Bone marrow (tissue), 2 donors: ENCODE data around the gene FOXL1.
"Not testable (repeated sequence)": the region's sequence is repeated elsewhere in the genome, so short reads cannot be mapped to it uniquely, and the experiment has no call there.

Experiments
- DNase-seq, 2 donors: peaks; one replicate each; lab custom pipeline; 2025; lab: John Stamatoyannopoulos, UW

FOXL1 gene

GRCh38 chr16:86581458-86581857 is 3.1 kb downstream of the FOXL1 start:
- DNase-seq, result no peak

DNA sequence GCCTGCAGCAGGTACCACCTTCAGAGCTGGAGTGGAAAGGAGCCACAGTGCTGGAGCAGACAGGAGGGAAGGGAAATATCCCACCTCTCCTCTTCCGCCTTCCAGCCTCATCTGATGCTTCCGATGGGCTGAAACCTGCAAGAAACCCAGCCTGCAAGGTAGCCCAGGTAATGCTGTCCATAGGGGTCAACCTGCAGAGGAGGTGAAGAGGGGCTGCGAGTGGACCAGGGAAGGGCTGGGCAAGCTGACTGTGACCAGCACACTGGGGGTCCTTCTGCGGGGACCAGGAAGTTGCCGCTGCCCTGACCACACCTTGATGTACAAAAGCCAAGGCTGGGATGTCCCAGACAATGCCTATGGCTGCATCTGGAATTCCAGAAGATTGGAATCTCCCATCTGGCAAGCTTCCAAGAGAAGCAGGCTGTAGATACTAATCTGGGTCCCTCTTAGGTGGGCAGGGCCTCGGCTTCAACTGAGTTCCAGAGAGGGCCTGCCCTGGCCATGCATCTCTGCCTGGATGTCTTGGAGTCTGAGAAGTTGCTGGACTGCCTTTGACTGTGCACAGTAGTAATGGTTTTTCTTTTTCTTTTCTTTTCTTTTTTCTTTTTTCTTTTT is 5.8 kb downstream of the FOXL1 start:
- DNase-seq, result no peak

DNA sequence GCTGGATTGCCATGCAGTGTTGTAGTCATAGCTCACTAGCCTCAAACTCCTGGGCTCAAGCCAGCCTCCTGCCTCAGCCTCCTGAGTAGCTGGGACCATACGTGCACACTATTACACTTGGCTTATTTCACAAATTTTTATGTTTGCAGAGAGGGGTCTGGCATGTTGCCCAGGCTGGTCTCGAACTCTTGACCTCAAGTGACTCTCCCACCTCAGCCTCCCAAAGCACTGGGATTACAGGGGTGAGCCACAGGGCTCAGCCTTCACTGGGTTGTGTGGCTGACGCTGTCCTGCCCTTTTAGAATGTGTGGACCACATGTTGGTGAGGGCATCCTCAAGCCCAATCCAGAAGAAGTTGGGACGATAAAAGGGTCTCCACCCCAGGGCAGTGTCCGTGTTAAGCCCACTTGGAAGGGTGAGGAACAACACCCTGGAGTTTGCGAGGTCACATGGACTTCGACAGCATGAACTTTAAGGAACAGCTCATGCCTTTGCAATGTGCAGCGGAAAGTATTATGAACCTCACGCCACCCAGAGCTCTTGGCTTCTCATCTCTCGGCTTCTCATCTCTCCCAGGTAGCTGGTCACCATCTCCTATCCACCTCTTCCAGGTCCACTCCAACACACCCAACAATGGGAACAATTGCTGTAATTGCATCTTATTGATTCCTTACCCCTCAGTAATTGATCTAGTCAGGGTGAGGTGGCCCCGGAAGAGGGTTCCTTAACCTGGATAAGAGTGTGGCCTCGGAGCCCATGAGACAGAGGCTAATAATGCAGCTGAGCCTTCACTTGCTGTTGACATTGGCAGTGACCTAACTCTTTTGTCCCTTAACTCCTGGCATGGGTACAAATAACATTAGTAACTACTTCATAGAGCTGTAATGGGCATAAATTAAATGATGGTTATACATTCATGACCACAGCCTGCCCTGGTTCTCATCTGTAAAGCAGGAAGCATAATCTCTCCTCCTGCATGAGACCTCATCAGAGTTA is 6.7 kb downstream of the FOXL1 start:
- no peak for DNase-seq

- no peak for DNase-seq
Measured at GRCh38 chr16:86585821-86586611, 7.7 kb downstream of the FOXL1 start.

- no peak for DNase-seq
Measured at GRCh38 chr16:86587487-86587886, 9.1 kb downstream of the FOXL1 start.

DNA sequence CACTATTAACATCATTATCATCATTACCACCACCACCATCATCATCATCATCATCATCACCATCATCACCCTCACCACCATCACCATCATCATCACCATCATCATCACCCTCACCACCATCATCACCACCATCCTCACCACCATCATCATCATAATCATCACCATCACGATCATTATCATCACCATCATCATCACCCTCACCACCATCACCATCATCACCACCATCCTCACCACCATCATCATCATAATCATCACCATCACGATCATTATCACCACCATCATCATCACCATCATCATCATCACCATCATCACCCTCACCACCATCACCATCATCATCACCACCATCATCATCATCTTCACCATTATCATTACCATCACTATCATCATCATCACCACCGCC is 9.6 kb downstream of the FOXL1 start:
- not testable (repeated sequence) for DNase-seq

- DNase-seq, result no peak
Measured at GRCh38 chr16:86590501-86591144, 12.3 kb downstream of the FOXL1 start.

DNA sequence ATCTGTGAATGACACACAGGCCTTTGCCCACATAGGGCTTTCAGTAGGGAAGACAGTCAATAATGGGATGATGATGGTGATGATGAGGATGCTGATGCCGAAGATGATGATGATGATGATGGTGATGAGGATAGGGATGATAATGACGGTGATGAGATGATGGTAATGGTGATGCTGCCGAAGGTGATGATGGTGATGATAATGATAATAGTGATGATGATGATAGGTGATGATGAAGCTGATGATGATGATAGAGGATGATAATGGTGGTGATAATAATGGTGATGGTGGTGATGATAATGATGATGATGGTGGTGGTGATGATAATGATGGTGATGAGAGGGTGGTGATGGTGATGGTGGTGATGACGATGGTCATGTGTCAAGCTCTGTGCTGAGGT is 12.9 kb downstream of the FOXL1 start:
- no peak for DNase-seq

- DNase-seq, result no peak
Measured at GRCh38 chr16:86593913-86594620, 15.7 kb downstream of the FOXL1 start.

DNA sequence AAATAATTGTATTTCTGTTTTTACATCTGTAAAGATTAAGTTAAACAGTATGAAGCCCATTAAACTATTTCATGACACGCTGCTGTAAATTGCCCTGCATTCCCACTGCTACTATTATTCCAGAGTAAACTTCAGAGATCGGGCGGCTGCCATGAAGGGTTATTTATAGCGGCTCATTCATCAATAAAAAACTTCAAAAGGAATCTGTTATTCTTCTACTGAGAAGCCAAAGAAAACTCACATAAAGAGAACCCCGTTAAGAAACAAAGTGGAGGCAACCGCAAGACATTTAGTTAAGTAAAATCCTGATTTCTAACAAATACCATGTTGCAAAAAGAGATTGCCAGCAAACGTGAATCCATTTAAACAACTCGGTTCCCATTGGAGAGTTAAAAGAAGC is 16.4 kb downstream of the FOXL1 start:
- DNase-seq, result no peak

GRCh38 chr16:86595983-86596605 is 17.7 kb downstream of the FOXL1 start:
- DNase-seq, result no peak

DNA sequence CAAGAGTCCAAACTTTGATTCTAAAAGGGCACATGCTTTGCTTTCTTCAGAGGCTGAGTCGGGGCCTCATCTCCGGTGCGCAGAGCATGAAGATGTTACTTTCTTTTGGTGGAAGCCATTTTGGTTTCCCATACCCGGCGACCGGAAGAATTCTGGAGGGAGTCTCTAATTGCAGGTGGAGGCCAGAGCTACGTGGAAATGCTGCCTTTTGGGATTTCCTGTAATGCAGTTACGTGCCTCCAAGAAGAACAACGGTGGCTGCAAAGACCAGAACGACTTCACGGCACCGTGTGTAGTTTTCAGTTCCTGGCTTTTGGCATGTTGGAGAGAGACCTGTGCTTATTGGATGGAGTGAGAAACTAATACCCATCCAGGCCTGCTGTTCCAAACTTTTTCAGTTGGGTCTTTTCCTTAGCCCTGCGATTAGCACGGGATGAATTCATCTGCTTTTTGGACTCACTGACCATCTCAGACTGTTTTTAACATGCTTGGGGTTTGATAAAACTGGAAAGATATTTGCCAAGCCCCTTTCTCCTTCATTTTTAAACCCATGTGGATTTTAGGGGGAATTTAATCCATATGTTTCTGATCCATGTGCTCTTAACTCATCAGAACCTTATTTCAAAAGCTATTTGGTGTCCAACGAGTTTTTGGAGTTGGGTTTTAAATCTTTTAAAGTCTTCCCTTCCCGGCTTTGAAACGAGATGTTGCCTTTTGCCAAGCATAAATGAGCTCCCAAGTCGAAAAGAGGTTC is 19.0 kb downstream of the FOXL1 start:
- DNase-seq, result no peak

- DNase-seq, result no peak
Measured at GRCh38 chr16:86597880-86598606, 19.7 kb downstream of the FOXL1 start.

DNA sequence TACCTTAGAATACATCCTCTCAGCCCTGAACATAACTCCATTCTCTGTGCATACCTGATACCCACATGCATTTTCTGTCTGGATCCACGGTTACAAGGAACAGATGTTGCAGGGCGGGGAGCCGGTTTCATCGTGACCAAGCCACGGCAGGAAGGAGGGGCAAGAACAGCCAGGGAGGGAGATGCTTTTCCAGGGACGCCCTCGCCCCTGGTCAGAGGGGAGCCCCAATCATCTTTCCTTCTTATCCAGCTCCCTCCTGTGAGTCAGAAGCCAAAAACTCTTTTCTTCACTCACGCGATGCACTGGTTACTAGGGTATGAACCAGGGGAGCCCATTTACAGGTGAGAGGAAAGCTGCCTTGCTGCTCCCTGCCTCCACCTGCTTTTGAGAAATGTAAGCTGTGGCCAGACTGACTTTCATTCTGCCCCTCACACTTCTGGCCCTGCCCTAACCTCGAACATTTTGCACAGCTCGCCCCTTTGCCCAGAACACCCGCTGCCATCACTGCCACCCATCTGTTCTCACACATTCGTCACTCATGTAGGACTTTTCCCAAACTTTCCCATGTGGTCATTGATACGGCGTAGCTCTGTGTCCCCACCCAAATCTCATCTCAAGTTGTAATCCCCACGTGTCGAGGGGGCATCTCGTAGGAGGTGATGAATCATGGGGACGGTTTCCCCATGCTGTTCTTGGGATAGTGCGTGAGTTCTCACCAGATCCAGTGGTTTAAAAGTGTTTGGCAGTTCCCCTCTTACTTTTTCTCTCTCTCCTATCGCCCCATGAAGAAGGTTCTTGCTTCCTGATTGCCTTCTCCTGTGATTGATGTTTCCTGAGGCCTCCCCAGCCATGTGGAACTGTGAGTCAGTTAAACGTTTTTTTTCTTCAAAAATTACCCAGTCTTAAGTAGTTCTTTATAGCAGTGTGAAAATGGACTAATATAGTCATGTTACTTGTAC is 20.5 kb downstream of the FOXL1 start:
- no peak for DNase-seq

GRCh38 chr16:86601356-86601755 is 23.0 kb downstream of the FOXL1 start:
- no peak for DNase-seq

GRCh38 chr16:86602521-86602920 is 24.2 kb downstream of the FOXL1 start:
- no peak for DNase-seq

DNA sequence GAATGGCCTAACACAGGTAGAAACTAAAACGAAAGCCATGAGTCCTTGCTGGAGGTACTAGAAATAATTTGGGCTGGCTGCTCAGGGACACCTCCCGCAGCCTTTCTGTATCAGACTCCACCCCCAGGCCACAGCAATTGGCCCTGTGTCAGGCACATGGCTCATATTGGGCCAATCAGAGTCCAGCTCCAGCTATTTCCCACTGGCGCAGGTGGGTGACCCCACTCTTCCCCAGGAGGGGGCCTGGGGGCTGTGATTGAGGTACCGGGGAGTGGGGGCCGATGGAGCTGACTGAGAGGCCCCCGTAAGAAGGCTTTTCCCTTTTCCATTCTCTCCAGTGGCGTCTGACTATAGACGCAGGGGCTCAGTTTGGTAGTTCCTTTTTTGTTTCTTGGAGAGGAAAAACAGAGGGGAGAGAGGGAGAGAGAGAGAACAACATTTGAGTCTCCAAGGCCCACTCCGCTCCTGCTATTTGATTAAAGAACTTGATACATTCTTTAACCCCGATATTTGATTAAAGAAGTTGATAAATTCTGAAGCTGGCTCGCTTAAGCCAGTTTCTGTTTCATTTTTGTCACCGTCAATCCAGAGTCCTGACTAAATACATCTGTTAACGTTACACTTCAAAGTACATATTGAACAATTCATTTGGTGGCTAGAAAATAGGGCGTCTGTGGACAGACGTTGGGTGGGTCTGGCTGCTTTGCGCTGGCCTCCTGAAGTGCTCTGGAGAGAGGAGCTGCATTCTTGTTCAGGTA is 26.3 kb downstream of the FOXL1 start:
- no peak for DNase-seq

- no peak for DNase-seq
Measured at GRCh38 chr16:86605950-86606349, 27.6 kb downstream of the FOXL1 start.
